Caco-2 (cell line): ENCODE results near the gene MLC1. TPM values are rescaled to one million over a fixed set of nuclear protein-coding genes. Genes with fewer than 3 reads are reported as not detected.

Experiments used
- BruUV-seq: library from RNA; stranded (reverse); fragments of 400-500 nt; replicated peaks from 2 replicates; lab custom pipeline; 2021; lab: Mats Ljungman, UMichigan
- CTCF ChIA-PET: fragments of 300-600 bp; sonication (Branson Sonifier 250); formaldehyde crosslinking; loops from one replicate; lab custom pipeline; 2022; ENCODE audit warnings: antibody characterized with exemption; lab: Charles Lee
- POLR2A ChIA-PET: fragments of 300-600 bp; sonication (Branson Sonifier 250); formaldehyde crosslinking; loops from one replicate; lab custom pipeline; 2022; ENCODE audit warnings: antibody characterized with exemption; lab: Charles Lee
- DNase-seq, 2 experiments: peaks; one replicate each; pipeline versions ENCODE4 v3.0.0 to v3.0.0-alpha.2; 2020 to 2022
- H3K27me3 ChIP-seq: replicated peaks from 2 replicates; pipeline ENCODE4 v1.6.0; 2011; ENCODE audit warnings: low read length; ENCODE audit not compliant: control insufficient read depth, insufficient read depth
- H3K36me3 ChIP-seq: 2 replicates; pipeline ENCODE4 v1.5.1; 2011; ENCODE audit warnings: low read length; ENCODE audit not compliant: control insufficient read depth, insufficient read depth
- H3K4me1 ChIP-seq: fragments of 250-450 bp; sonication (Bioruptor Pico); 2 replicates; pipeline ENCODE4 v1.5.1; 2020; ENCODE audit warnings: mild to moderate bottlenecking
- H3K4me3 ChIP-seq: 2 replicates; pipeline ENCODE4 v1.5.1; 2011; ENCODE audit warnings: low read depth, mild to moderate bottlenecking, control low read depth, low read length
- H3K9me3 ChIP-seq: fragments of 250-450 bp; sonication (Bioruptor Pico); 2 replicates; pipeline ENCODE4 v1.5.1; 2020; ENCODE audit warnings: mild to moderate bottlenecking, moderate library complexity
- H3K27ac Mint-ChIP-seq: one replicate; pipeline ENCODE4 v1.8.0; 2022; ENCODE audit warnings: mixed read lengths; ENCODE audit not compliant: unreplicated experiment
- H3K27me3 Mint-ChIP-seq: one replicate; pipeline ENCODE4 v1.8.0; 2022; ENCODE audit warnings: mixed read lengths; ENCODE audit not compliant: insufficient read depth, unreplicated experiment
- H3K36me3 Mint-ChIP-seq: one replicate; pipeline ENCODE4 v1.8.0; 2022; ENCODE audit warnings: mild to moderate bottlenecking, mixed read lengths; ENCODE audit not compliant: insufficient read depth, unreplicated experiment
- H3K4me1 Mint-ChIP-seq: one replicate; pipeline ENCODE4 v1.8.0; 2022; ENCODE audit warnings: low read depth, mixed read lengths; ENCODE audit not compliant: unreplicated experiment
- H3K4me3 Mint-ChIP-seq: one replicate; pipeline ENCODE4 v1.8.0; 2022; ENCODE audit warnings: mild to moderate bottlenecking, moderate library complexity, mixed read lengths; ENCODE audit not compliant: unreplicated experiment
- H3K9me3 Mint-ChIP-seq: one replicate; pipeline ENCODE4 v1.8.0; 2022; ENCODE audit warnings: mixed read lengths; ENCODE audit not compliant: unreplicated experiment
- CTCF ChIP-seq, 2 experiments: fragments of 200-600 bp in 1 of 2; IDR thresholded peaks; 1 replicate in 1 of 2; 2 replicates in 1 of 2; pipeline versions ENCODE4 v1.5.1 to v1.8.0; 2011 to 2022; ENCODE audit warnings: antibody characterized with exemption in 1 of 2, control low read depth in 1 of 2, inconsistent platforms in 1 of 2, low read depth in 1 of 2, low read length in 1 of 2, mild to moderate bottlenecking in 1 of 2, moderate library complexity in 1 of 2; ENCODE audit not compliant: insufficient read depth in 1 of 2, severe bottlenecking in 1 of 2, unreplicated experiment in 1 of 2
- intact Hi-C: fragments of 100-400 bp; cut with micrococcal nuclease; formaldehyde crosslinking; loops from one replicate; pipeline ENCODE4 v1.10.0; 2022; ENCODE audit not compliant: unreplicated experiment
- total RNA-seq: library from RNA; stranded (reverse); gene quantifications from 2 replicates; pipeline ENCODE4 v1.2.3, GENCODE V29; 2022

MLC1 gene
- total RNA-seq, 1 experiment from 2014 or later, result 0.14 TPM

- BruUV-seq, result no TSS peak
- no peak for DNase-seq
- Histone ChIP-seq H3K4me3 (no peak overlapping the region), H3K36me3 (no peaks in the 10 kb centered on the region), H3K4me1 (peaks cover 7% of the 10 kb centered on the region), H3K9me3 (no peaks in the 10 kb centered on the region), H3K27me3 (no peaks in the 10 kb centered on the region)
- Mint-ChIP-seq H3K9me3 (no peaks in the 10 kb centered on the region), H3K27me3 (no peaks in the 10 kb centered on the region), H3K36me3 (no peaks in the 10 kb centered on the region), H3K4me1 (no peaks in the 10 kb centered on the region), H3K4me3 (no peak overlapping the region), H3K27ac (no peak overlapping the region)
- ChIA-PET POLR2A (no interaction called here), CTCF (interaction anchor here (1.2 kb wide), 1 partner anchor 34 kb away, joined by 8 read pairs; no protein-coding TSS in a partner anchor)
- no peak for TF ChIP-seq CTCF (IDR thresholded peaks at IDR 0.05; ENCODE audit: insufficient read depth in 1 of 2, low read depth in 1 of 2, low read length in 1 of 2, severe bottlenecking in 1 of 2, unreplicated experiment in 1 of 2)
- intact Hi-C loops, result no loop called here
Measured at GRCh38 chr22:50064453-50064852, 20.8 kb downstream of the MLC1 start.

GRCh38 chr22:50063589-50064393, 21.4 kb downstream of the MLC1 start:
- H3K9me3 ChIP-seq, result no peaks in the 10 kb centered on the region

More at GRCh38 chr22:50063589-50064393, 21.4 kb downstream of the MLC1 start:
- peaks cover 7% of the 10 kb centered on the region for H3K4me1 ChIP-seq
- H3K36me3 ChIP-seq, result no peaks in the 10 kb centered on the region
- no TSS peak for BruUV-seq
- H3K4me3 ChIP-seq, result no peak overlapping the region
- H3K36me3 Mint-ChIP-seq, result no peaks in the 10 kb centered on the region
- no peaks in the 10 kb centered on the region for H3K27me3 ChIP-seq
- TF ChIP-seq CTCF (IDR thresholded peaks at IDR 0.05; ENCODE audit: insufficient read depth in 1 of 2, low read depth in 1 of 2, low read length in 1 of 2, severe bottlenecking in 1 of 2, unreplicated experiment in 1 of 2), result no peak
- H3K27ac Mint-ChIP-seq, result no peak overlapping the region
- H3K27me3 Mint-ChIP-seq, result no peaks in the 10 kb centered on the region
- intact Hi-C loops, result no loop called here
- H3K4me1 Mint-ChIP-seq, result no peaks in the 10 kb centered on the region
- DNase-seq, result no peak
- ChIA-PET CTCF (no interaction called here), POLR2A (no interaction called here)
- H3K4me3 Mint-ChIP-seq, result no peak overlapping the region
- H3K9me3 Mint-ChIP-seq, result no peaks in the 10 kb centered on the region
